GM21825 (cell line): ENCODE data around the gene NAP1L1.

ENCODE experiments used
- ATAC-seq: cut with Tn5 transposase; IDR thresholded peaks from one replicate; pipeline ENCODE4 v1.9.1; 2021; ENCODE audit warnings: mild to moderate bottlenecking, moderate library complexity; ENCODE audit not compliant: unreplicated experiment

The NAP1L1 gene

GRCh38 chr12:76083904-76084862 is at the start of gene NAP1L1:
NAP1L1 (minus strand) TSS chr12:76084685; CDS start chr12:76074219, 10,466 bp downstream.
- ATAC-seq = peak; percentile 93

- ATAC-seq = no peak
Measured at GRCh38 chr12:76127588-76127987, 43.1 kb upstream of the NAP1L1 start.

- ATAC-seq = no peak
Measured at GRCh38 chr12:76124456-76124855, 40.0 kb upstream of the NAP1L1 start.

GRCh38 chr12:76123259-76124212 is 39.1 kb upstream of the NAP1L1 start:
- no peak for ATAC-seq

GRCh38 chr12:76119887-76120286 is 35.4 kb upstream of the NAP1L1 start:
- ATAC-seq = no peak

- ATAC-seq = no peak
Measured at GRCh38 chr12:76117751-76118150, 33.3 kb upstream of the NAP1L1 start.

- no peak for ATAC-seq
Measured at GRCh38 chr12:76117067-76117691, 32.7 kb upstream of the NAP1L1 start.

- ATAC-seq = no peak
Measured at GRCh38 chr12:76113800-76114757, 29.6 kb upstream of the NAP1L1 start.

- no peak for ATAC-seq
Measured at GRCh38 chr12:76111209-76111749, 26.8 kb upstream of the NAP1L1 start.

GRCh38 chr12:76109879-76110278 is 25.4 kb upstream of the NAP1L1 start:
- ATAC-seq = no peak

- ATAC-seq = no peak
Measured at GRCh38 chr12:76108356-76108755, 23.9 kb upstream of the NAP1L1 start.

- no peak for ATAC-seq
Measured at GRCh38 chr12:76106631-76107030, 22.1 kb upstream of the NAP1L1 start.

GRCh38 chr12:76103958-76104357 is 19.5 kb upstream of the NAP1L1 start:
- ATAC-seq = no peak

- no peak for ATAC-seq
Measured at GRCh38 chr12:76101739-76102385, 17.4 kb upstream of the NAP1L1 start.

- ATAC-seq = no peak
Measured at GRCh38 chr12:76096079-76096646, 11.7 kb upstream of the NAP1L1 start.

GRCh38 chr12:76094754-76095153 is 10.3 kb upstream of the NAP1L1 start:
- no peak for ATAC-seq

- no peak for ATAC-seq
Measured at GRCh38 chr12:76091246-76091754, 6.8 kb upstream of the NAP1L1 start.

GRCh38 chr12:76085520-76085868 is 1.0 kb upstream of the NAP1L1 start:
- ATAC-seq = no peak
